Stimulated activated CD4-positive, alpha-beta T cell treated with anti-CD3 and anti-CD28 coated beads, TNF-alpha, amount 100 ng/mL, for 4 hours (primary cell): ENCODE measurements around the gene TENM3.

Source experiments
- DNase-seq, 3 experiments: peaks; one replicate each; pipeline ENCODE4 v3.0.0-alpha.2; 2020; ENCODE audit warnings: low read depth in 3 of 3

Gene TENM3

DNA sequence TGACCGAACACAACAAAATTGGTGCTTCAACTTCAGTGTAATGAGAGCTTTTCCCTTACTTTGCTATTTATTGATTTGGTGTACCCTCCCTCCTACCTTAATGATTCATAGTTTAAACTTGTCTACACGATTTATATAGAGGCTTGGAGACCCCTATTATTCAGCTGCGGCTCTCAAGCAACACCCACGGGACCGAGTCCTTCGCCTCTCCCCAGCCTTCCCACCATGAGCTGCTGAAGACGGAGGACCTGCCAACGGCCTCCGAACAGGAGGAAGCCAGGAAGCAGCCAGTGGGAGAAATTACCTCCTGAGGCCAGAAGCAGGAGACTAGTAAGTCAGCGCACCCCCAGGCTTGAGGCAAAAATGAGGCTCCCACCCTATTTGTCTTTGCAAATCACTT is 595.3 kb downstream of the TENM3 start:
- DNase-seq, result no peak

DNA sequence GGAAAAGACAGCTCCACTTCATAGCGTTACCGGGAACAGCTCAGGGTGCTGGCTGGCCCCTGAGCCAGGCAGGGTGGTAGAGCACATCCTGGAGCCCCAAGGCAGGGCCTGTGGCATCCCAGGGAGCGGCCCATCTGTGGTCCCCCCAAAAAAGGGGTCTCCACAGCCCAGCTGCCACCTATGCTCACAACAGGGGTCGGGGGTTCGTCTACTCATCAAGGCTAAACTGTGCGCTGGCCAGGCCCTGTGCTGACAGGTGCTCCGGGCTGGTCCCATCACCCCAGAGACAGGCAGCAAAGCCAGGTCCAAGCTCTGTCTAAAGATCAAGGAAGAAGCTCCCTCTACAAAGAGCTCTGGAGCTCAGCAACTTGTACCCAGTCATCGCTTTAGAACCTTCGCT is 596.1 kb downstream of the TENM3 start:
- DNase-seq, result no peak

DNA sequence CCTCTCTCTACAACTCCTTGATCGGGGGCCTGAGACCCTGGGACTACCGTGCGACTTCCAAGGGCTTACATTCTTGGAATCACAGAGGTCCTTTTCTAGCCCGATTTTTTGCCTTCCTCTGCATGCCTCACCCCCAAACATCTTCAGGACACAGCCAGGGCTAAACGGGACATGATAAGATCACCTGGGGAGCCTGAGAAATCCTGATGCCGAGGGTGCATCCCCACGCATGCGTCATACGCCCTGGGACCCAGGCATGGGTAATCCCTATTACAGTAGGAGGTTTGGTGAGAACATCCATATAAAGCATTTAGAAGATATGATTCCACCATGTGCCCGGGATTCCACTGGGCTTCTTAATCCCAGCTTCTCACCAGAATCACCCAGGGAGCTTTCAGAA is 596.9 kb downstream of the TENM3 start:
- DNase-seq, result no peak

DNA sequence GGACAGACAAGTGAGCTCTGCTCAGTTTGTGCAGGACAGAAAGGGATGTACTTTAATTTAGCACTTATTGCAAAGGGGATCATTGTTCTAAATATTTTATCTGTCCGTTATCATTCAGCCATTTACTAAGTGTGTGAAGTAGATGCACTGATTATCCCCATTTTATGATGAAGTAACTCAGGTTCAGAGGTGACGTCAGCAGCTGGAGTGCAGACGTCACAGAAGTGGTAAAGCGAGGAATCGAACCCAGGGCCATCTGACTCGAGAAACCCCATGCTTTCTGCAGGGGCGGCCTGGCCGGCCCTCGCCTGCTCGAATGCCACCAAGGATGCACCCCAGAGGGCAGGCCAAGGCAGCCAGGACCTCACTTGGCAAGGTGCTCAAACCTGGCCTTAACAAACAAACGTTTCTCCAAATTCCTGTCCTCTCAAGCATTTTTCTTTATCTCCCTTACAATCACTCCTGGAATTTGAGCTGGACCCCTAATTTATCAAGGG is 599.0 kb downstream of the TENM3 start:
- no peak for DNase-seq

DNA sequence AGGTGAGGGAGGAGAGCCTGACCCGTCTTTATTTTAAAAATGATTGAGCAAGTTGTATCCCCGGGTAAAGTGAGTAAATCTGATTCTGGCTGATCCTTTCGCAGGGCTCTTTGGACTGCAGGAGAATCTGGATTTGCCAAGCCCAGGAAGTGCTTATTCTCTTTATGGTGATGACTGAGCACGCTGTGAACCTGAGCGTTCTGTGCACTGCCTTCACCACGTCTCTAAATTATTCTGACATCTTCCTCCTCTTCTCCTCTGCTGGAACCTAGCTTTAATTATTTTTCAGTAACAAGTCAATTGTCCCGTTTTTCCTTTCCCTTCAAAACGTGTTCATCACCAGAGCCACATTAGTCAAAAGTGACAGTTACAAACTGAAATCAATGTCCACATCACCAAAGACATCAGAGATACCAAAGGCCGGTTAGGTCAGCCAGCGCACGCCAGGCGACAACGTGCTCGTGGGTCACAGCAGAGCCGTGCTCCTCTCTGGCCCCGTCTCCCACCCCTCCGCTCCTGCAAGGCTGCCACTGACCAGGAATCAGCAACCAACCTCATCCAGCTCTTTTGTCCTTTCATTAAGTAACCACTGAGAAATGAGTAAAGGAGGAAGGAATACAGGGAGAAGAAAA is 599.7 kb downstream of the TENM3 start:
- DNase-seq, result no peak

DNA sequence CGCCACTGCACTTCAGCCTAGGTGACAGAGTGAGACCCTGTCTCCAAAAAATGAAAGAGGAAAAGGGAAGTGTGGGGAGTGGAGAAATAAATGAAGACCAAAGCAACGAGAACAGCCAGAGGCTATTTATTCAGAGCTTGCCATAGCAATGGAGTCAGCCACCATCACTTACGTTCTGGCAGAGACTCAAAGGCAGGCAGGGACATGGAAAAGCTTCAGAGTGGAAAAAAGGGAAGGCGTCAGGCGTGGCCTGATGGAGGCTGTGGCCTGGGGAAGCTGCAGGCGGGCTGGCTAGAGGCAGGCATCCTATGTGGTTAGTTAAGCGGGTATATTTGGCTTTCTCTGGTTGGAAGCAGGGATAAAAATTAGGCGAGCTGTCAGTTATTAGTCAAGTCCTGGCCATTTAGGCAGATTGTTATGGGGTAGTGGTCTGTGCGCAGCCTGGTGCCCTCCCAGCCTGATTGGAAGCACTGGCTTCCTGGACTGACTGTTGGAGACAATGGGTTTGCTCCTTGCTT is 600.7 kb downstream of the TENM3 start:
- no peak for DNase-seq

DNA sequence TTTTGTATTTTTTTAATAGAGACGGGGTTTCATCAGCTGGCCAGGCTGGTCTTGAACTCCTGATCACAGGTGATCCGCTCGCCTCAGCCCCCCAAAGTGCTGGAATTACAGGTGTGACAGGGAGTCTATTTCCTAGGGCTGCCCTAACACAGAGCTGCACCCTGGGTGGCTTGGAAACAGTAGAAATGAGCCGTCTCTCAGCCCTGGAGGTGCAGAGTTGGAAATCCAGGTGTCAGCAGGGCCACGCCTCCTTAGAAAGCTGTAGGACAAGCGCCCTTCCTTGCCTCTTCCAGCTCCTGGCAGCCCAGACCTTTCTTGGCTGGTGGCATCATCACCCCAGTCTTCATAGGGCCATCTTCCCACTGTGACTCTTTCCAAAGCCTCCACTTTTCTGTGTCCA is 602.4 kb downstream of the TENM3 start:
- no peak for DNase-seq

DNA sequence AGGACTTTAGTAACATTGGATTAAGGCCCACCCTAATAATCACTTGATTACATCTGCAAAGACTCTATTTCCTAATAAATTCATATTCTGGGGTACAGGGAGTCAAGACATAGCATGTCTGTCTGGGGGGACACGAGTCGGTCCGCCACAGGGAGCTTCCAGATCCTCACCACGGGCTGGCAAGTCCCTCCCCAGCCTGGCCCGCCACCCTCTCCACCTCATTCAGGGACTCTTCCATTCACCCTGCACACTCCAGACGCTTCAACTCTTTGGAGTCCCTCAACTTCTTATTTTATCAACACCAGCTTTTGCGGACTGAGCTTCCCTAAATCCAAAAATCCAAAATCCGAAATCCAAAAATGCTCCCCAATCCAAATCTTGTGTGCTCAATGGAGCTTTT is 602.8 kb downstream of the TENM3 start:
- DNase-seq, result no peak

DNA sequence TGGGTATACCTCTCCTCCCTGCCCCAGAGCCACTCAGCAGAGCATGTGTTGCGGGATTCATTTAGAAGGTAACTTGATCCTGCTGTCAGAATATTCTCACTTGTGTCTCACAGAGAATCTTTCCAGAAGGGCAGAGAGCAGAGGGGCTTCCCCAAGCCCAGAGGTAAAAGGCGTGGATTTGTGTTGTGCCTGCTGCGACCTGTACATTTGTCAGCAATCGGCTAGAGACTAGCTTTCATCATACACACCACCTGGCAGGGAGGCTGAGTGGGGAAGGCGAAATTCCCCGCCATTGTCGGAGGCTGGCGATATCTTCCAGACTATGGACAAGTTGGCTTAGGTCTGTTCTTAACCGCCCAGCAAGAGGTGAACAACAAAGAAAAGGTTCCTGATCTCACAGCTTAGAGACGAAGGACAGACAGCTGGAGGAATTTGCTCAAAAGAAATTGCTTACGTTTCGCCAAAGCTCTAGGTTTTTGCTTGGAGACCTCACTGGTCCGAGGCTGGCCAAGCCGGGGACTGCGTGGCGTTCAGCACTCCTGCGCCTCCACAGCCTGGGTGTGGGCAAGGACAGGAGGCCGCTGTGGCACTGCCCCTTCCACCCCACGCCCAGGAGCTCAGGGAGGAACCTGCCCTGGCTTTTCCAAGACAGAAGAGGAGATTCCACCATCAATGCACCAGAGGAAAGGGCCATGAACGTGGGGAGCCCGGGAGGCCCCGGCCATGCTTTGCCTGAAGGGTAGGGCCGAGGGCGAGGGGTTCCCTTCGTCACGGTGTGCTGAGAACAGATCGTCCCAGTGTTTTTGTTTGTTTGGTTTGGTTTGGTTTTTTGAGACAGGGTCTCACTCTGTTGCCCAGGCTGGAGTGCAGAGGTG is 604.6 kb downstream of the TENM3 start:
- no peak for DNase-seq

DNA sequence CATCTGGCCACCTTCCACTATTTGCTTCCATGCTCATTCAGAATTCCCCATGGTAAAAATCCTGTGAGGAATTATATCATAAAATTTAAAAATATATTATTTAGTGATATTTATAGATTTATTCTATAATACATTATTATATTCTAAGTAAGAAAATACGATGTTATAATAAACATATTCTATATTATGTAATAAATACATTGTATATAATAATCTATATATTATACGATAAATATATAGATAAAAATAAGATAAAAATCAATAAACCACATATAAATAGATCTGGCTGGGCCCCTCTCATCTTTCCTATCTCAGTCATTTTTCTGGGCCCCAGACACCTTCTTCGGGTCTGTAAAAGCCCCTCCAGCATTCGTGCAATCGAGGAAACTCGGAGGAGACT is 605.5 kb downstream of the TENM3 start:
- DNase-seq, result no peak
